Progenitor cell of endocrine pancreas (in vitro differentiated cells): ENCODE data around the gene MYL12A. TPM values are rescaled to one million over a fixed set of nuclear protein-coding genes. Genes with fewer than 3 reads are reported as not detected.

Experiments used
- DNase-seq: peaks from one replicate; pipeline ENCODE4 v3.0.0; 2021; ENCODE audit warnings: low spot score; ENCODE audit not compliant: unreplicated experiment
- H3K27ac Mint-ChIP-seq: 2 replicates; pipeline ENCODE4 v1.8.0; 2021; ENCODE audit warnings: mild to moderate bottlenecking, moderate library complexity, mixed read lengths
- H3K27me3 Mint-ChIP-seq: 2 replicates; pipeline ENCODE4 v1.8.0; 2021; ENCODE audit warnings: mixed read lengths
- H3K36me3 Mint-ChIP-seq: 2 replicates; pipeline ENCODE4 v1.8.0; 2022; ENCODE audit warnings: mixed read lengths; ENCODE audit not compliant: insufficient read depth
- H3K4me1 Mint-ChIP-seq: 2 replicates; pipeline ENCODE4 v1.8.0; 2021; ENCODE audit warnings: low read depth, mixed read lengths
- H3K4me3 Mint-ChIP-seq: 2 replicates; pipeline ENCODE4 v1.8.0; 2021; ENCODE audit warnings: low read depth, mild to moderate bottlenecking, moderate library complexity, mixed read lengths
- H3K9me3 Mint-ChIP-seq: 2 replicates; pipeline ENCODE4 v1.8.0; 2021; ENCODE audit warnings: low read depth, mixed read lengths
- total RNA-seq: library from RNA; stranded (reverse); gene quantifications from 2 replicates; pipeline ENCODE4 v1.2.1, GENCODE V29; 2021
- TF ChIP-seq, protein P1 (sequence below): fragments of 200-600 bp; sonication (generic); IDR thresholded peaks from one replicate; pipeline ENCODE4 v1.5.0; 2021; ENCODE audit warnings: antibody characterized with exemption, mild to moderate bottlenecking; ENCODE audit not compliant: unreplicated experiment

The MYL12A gene
- total RNA-seq, 1 donor from 2014 or later, result 236 TPM

DNA sequence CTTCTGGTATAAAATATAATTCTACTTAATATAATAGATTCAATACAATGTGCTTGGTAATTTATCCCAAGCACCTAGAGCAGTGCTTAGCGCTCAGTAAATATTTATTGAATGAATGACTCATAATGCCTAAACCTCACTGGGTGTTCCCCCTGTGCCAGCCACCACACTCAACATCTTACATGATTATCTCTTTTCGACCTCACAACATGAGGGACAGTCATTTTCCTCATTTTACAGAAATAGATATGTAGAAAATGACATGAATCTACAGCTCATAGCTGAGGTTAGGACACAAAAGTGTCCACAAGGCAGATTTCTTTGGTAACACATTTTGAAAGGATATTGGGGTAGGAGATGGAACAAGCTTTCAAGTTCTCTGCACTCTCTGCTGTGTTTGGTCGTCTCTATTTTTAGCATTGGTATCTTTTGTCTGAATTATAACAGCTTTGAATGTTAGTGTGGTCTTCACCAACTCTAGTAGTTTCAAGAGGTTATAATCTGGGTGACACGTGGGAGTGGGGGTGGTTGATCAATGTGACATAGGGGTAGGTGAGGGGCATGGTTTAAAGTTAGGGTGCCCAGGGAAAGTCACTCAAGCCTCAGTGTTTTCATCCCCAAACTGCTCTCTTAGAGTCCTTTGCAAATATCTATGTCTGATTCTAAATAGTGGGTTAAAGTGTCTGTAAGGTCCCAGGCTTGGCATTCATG, 37.6 kb upstream of the MYL12A start:
- TF ChIP-seq, protein P1, sequence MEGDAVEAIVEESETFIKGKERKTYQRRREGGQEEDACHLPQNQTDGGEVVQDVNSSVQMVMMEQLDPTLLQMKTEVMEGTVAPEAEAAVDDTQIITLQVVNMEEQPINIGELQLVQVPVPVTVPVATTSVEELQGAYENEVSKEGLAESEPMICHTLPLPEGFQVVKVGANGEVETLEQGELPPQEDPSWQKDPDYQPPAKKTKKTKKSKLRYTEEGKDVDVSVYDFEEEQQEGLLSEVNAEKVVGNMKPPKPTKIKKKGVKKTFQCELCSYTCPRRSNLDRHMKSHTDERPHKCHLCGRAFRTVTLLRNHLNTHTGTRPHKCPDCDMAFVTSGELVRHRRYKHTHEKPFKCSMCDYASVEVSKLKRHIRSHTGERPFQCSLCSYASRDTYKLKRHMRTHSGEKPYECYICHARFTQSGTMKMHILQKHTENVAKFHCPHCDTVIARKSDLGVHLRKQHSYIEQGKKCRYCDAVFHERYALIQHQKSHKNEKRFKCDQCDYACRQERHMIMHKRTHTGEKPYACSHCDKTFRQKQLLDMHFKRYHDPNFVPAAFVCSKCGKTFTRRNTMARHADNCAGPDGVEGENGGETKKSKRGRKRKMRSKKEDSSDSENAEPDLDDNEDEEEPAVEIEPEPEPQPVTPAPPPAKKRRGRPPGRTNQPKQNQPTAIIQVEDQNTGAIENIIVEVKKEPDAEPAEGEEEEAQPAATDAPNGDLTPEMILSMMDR, result no peak
- Mint-ChIP-seq H3K4me3 (no peak overlapping the region), H3K4me1 (peaks cover 6% of the 10 kb centered on the region), H3K27me3 (no peaks in the 10 kb centered on the region), H3K36me3 (no peaks in the 10 kb centered on the region), H3K9me3 (peaks cover 3% of the 10 kb centered on the region), H3K27ac (no peak overlapping the region)
- DNase-seq, result no peak

DNA sequence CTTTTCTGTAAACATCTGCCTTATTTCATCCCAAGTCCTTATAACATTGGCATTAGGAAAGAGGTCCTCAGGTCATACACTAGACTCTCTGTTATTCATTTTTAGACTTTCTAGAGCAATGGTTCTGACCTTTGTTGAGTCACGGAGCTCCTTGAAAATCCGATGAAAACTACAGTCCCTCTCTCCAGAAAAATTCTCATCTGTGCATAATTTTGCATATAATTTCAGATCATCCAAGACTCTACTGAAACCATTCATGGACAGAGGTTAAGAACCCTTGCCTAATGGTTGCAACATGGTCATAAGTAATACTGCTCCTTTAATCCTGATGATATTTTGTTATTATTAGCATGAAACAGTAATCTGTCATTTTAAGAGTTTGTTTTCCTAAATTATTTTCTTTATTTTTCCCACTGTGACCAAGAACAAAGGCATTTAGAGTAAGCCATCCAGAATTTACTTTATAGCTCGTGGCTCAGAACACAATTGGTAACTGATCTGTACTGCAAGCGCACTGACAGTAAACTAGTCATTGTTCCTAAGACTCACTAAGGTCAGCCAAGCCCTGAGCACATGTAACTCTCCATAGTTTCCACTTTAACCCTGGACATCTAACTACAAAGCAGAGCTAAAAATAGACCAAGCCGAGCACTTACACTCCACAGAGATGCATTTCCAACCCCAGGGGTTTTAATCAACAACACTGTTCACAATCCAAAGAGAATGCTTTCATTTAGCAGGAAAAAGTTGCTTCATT, 36.2 kb upstream of the MYL12A start:
- peaks cover 5% of the 10 kb centered on the region for H3K9me3 Mint-ChIP-seq

DNA sequence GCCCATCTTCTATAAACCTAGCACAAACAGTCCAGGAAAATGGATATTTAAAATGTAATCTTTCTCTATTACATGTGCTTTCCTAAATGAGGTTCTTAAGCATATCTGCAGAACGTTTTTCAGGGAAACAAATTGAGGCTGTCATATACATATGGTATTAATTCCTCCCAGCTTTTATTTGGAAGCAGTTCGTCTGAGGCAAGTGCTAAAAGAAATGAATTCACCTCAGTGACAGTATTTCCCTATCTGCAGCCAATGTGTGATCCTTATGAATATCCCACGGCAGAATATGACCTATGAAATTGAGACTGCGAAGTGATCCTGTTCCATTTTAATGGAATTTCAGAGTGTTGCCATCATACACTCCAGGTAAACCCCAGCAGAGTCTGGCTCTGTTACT, 34.9 kb upstream of the MYL12A start:
- peaks cover 7% of the 10 kb centered on the region for H3K36me3 Mint-ChIP-seq
- no peak overlapping the region for H3K4me3 Mint-ChIP-seq
- TF ChIP-seq, protein P1, result no peak
- peaks cover 11% of the 10 kb centered on the region for H3K4me1 Mint-ChIP-seq
- no peaks in the 10 kb centered on the region for H3K27me3 Mint-ChIP-seq
- H3K27ac Mint-ChIP-seq, result no peak overlapping the region
- no peak for DNase-seq
- H3K9me3 Mint-ChIP-seq, result peaks cover 13% of the 10 kb centered on the region

More for the DNA sequence above, 36.2 kb upstream of the MYL12A start:
- peaks cover 4% of the 10 kb centered on the region for H3K36me3 Mint-ChIP-seq
- peaks cover 6% of the 10 kb centered on the region for H3K4me1 Mint-ChIP-seq
- DNase-seq, result no peak
- peak overlapping the region; percentile 7 for H3K27ac Mint-ChIP-seq
- no peaks in the 10 kb centered on the region for H3K27me3 Mint-ChIP-seq
- no peak overlapping the region for H3K4me3 Mint-ChIP-seq
- TF ChIP-seq, protein P1, result no peak

DNA sequence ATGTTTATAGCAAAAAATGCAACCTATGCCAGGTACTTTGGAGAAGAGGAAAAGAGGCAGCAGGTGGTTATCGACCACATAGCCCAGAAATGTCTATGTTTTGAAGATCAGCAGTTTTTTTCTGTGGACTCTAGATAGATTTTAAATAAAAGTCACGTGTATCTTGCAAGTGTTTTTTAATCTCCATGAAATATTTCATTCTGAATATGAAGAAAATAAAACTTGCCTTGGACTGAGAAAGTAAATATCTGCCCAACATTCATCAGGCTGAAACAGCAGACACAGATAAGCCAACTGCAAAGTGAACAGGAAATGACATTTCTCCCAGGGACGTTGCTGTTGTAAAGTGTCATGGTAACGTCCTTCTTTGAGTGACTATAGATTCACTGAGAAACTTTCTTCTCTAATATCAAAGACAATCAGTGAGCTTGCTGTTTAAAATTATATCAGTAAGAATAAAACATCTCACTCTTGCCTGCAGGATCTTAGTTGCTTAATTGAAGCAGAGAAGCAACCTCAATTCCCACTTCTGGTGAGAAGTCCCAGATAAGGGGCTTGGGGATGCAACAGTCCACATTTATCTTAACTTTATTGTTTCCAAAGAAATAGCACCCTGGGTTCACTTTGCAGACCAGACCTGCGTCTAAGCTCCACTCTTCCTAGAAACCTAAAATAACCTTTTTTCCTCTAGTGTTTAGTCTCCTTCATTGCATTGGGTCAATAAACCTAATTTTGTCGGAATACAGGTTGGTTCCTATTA, 34.1 kb upstream of the MYL12A start:
- Mint-ChIP-seq H3K27me3 (no peaks in the 10 kb centered on the region), H3K36me3 (peaks cover 8% of the 10 kb centered on the region), H3K9me3 (peaks cover 13% of the 10 kb centered on the region), H3K4me1 (peaks cover 19% of the 10 kb centered on the region), H3K27ac (no peak overlapping the region), H3K4me3 (no peak overlapping the region)
- TF ChIP-seq, protein P1, result no peak
- DNase-seq, result no peak
